Activated CD4-positive, alpha-beta T cell treated with anti-CD3 and anti-CD28 coated beads, Interleukin-10, Interleukin-2, amounts not matched to agents 100 ng/mL and 50 ng/mL, durations not matched to agents 16 hours and 8 hours (primary cell): ENCODE data around the gene CHID1.

ENCODE experiments used
- DNase-seq: peaks from one replicate; pipeline ENCODE4 v3.0.0-alpha.2; 2020

The CHID1 gene

DNA sequence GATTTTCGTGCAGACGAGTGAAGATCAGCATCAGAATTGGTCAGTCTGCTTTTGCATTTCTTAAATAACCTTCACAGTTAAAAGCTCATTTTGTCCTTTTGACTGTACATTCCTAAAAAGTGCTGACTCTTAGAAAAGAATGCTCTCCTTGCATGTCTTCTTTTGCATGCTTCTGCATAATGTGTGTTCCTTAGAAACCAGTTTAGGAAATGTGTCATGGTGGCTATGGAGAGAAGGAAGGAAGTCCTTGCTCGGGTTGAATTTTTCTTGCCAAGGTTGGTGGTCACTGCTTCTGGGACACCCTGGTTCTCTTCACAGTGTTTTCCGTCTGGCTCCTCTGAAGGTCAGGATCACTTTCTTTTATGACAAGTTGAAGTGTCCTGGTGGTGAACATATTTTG is 21.8 kb upstream of the CHID1 start:
- DNase-seq: no peak

GRCh38 chr11:931385-931784 is 20.8 kb upstream of the CHID1 start:
- no peak for DNase-seq

- DNase-seq: no peak
Observed at GRCh38 chr11:929405-929804, 18.8 kb upstream of the CHID1 start.

GRCh38 chr11:928786-929185 is 18.2 kb upstream of the CHID1 start:
- no peak for DNase-seq

GRCh38 chr11:927871-928270 is 17.3 kb upstream of the CHID1 start:
- peak; percentile 46 for DNase-seq

DNA sequence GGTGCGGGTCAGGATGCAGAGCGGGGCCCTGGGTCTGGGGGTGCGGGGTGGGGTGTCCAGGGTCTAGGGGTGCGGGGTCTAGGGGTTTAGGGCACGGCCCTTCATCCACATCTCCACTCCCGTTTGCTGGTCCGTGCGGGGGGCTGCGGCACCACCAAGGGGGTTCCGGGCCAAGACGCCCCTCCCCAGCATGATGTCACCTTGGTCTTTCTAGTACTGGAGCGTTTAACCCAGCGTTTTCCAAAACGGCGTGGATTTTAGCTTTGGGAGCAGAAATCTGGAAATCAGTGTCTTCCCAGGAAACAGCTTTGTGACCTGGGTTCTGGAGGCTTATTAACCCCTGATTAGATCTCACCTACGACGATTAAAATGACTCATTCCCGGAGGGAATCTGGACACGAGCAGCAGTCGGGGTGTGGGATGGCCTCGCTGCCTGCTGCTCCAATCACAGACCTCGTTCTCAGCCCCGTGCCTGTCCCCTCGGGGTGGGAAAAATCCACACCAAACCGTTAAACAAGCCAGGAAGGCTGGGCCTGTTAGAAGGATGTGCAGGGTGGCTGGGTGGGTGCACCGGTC is 15.8 kb upstream of the CHID1 start:
- no peak for DNase-seq

DNA sequence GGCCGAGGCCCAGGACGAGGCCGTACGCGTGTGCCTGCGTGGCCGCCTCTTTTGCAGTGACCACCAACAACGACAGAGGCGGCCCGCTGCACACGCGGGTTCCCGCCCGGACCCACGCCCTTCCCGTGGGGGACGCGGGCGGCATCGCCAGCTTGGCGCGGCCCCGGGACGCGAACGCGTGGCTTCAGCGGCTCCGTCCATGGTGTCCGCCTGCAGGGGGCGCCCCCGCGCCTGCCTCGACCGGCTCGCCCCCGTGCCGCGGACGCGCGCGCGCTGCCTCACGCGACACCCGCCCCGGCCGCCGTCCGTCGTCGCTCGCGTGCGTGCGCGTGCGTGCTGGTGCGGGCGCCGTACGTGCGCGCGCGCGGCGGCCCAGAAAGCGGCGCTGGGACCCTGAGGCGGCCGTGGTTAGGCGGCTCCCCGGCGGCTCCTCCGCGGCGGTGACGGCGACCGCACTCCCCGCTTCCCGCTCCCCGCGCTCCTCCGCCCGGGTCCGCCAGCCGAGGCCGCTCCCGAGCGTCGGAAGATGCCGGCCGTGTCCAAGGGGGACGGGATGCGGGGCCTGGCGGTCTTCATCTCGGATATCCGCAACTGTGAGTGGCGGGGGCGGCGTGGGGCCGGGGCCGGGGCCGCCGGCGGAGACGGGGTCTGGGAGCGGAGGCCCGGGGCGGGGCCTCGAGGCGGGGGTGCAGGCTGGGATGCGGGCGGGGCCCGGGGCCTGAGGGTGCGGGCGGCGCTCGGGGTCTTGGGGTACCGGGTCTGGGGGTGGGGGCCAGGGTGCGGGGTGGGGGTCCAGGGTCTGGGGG is 15.1 kb upstream of the CHID1 start, which contains the start of gene AP2A2:
AP2A2 (plus strand) TSS at position 375 of the 806 bp plus-strand sequence; CDS start at position 527, 152 bp downstream.
- peak; percentile 93 for DNase-seq

DNA sequence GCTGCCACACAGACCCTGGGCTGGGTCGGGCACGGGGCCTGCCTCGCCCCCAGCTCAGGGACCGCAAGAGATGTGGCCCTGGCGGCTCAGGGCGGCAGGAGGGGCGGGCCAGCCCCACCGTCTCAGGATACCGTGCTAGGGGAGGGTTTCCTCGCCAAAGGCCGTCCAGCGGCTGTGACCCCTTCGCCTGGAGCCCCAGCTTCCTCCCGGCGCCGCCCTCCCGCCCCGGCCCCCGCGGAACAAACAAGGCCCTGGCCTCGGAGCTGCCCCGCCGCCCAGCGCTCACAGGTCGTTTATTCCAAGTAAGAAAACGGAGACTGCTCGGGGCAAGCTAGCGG is 14.5 kb upstream of the CHID1 start:
- DNase-seq: no peak

DNA sequence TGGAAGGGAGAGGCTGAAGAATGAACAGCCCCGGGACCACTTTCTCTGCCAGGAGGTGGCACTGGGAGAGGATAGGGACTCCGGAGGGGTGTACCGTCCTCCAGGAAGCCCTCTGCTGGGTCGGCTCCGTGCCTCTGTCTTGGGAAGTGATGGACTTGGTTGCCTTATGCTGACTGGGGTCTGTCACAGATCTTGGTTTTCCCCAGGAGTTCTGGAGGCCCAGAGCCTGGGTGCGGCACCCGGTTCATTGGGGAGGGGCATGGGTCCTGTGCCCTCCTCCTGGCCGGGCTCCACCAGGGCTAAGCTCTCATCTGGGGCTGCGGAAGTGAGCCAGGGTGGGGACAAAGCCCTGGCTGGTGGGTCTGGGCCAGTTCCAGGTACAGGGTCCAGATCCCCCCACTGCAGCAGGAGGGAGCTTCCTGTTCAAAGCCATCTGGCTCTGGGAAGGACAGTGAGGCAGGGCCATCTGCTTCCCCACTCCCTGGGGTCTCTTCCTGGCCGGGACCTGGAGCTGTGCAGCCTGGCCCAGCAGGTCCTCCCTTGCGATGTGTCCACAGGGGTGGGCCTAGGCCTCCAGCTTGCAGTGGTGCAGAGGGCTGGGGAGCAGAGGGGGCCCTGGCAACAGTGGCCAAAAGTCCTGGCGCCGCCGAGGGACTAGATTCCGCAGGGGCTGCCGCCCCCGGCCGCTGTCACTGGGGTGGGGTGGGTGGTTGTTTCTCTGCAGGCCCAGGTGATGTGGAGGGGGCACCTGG is 14.0 kb upstream of the CHID1 start:
- DNase-seq: no peak

GRCh38 chr11:923691-924405 is 13.2 kb upstream of the CHID1 start:
- DNase-seq: no peak

- DNase-seq: no peak
Observed at GRCh38 chr11:921921-922678, 11.5 kb upstream of the CHID1 start.

GRCh38 chr11:917426-917825 is 6.8 kb upstream of the CHID1 start:
- no peak for DNase-seq

- no peak for DNase-seq
Observed at GRCh38 chr11:914747-915501, 4.3 kb upstream of the CHID1 start.

DNA sequence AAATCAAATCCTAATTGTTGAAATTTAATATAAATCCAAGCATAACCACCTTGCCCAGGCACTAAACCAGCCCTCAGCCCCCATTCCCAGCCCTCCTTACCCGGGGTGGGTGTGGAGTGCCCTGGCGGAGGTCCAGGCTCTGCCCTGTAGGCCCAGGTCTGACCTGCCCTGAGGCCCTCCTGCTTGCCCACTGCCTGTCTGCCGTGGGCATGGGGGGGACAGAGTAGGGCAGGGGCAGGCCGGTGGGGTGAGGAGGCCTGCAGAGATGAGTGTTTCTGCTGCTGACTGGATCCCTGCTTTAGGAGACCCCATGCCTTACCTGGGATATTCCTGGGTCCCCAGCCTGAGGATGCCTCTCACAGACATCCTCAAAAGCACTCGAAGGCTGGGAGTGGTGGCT is 3.6 kb upstream of the CHID1 start:
- no peak for DNase-seq

- DNase-seq: no peak
Observed at GRCh38 chr11:913043-913442, 2.4 kb upstream of the CHID1 start.

- no peak for DNase-seq
Observed at GRCh38 chr11:912266-912665, 1.7 kb upstream of the CHID1 start.

- DNase-seq: no peak
Observed at GRCh38 chr11:911890-912219, 1.2 kb upstream of the CHID1 start.

GRCh38 chr11:911031-911889 is 650 bp upstream of the CHID1 start:
- peak; percentile 50 for DNase-seq

DNA sequence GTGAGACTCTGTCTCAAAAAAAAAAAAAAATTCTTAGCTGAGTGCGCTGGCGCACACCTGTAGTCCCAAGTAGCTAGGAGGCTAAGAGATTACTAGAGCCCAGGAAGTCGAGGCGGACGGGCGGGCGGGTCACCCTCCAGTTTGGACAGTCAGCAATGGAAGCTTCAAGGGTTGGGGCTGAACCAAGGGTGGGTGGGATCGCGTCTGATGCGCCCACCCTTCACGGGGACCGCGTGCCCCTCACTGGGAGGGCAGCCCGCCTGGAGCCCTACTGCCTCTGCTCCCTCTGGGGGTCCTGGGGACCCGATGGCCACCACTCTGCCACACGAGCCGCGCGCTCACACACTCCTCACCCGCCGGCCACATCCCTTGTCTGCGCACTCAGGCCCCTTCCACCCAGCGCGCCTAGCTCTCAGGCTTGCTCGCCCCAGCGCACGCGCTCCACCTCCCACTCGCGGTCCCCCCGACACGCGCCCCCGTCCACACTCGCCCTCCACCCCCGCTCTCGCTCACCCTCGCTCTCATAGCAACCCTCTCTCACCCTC is 494 bp downstream of the CHID1 start:
- no peak for DNase-seq

GRCh38 chr11:909406-909805 is 1.2 kb downstream of the CHID1 start:
- DNase-seq: no peak

DNA sequence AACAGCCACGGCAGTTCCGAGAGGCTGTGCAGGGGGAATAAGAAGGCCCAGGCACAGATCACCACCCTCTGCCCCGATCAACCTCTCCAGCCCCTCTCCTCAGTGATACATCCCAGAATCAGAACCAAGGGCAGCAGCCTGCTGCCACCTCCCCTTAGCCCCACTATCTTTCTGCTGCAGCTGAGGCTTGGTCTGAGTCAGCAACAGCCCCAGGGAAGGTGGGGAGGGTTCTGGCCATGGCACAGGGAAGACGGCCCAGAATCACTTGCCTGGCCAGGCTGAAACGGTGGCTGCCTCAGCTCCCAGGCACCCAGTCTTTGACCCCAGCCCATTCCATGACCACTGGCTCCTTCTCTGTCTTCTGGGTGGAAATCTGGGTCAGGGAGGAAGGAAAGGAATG is 2.3 kb downstream of the CHID1 start:
- DNase-seq: no peak
